Kidney glomerular epithelial cell (primary cell): Measurements from ENCODE around the gene LSM10.

Experiments
- DNase-seq: peaks from one replicate; lab custom pipeline; 2025; lab: John Stamatoyannopoulos, UW

The LSM10 gene

DNA sequence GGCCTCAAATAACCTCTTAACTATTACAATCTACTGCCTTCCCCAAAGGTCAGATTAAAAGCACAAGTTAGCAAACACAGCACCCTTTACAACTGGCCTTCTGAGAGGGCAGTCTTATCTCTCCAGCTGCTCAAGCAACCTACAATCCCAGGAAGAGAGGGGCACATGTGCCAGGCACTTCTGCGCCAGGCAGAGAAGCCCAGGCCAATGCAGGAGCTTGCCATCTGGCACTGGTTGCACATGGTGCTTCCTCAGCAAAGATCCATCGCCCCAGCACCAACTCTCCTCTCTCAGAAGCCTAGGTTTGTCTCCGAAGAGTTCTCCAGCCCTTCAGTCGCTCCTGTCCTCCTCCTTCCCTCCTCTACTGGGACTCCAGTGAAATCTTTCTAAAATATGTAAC, 14.5 kb downstream of the LSM10 start:
- DNase-seq = no peak

DNA sequence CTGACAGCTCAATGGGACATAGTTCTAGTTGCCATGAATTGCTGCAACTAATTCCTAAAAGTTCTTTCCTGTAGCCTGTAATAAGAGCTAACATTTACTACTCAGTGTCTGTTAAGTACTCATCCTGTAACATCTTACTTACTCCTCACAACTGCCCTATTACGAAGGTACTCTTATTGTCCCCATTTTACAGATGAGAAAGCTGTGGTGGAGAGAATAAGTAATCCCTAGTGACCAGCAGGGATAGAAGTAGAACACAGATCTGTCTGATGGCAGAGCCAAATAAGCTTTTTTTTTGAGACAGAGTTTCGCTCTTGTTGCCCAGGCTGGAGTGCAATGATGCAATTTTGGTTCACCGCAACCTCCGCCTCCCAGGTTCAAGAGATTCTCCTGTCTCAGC, 15.0 kb downstream of the LSM10 start:
- no peak for DNase-seq

DNA sequence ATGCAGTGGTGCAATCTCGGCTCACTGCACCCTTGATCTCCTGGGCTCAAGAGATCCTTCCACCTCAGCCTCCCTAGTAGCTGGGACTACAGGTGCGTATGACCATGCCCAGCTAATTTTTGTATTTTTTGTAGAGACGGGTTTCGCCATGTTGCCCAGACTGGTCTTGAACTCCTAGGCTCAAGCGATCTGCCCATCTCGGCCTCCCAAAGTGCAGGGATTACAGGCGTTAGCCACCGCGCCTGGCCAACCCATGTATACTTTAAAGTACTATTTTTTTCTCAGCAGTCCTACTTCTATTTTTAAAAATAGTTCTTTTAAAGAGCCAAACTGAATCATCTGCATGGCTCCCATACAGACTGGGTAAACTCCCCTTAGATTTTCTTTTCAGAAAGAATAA, 15.5 kb downstream of the LSM10 start:
- DNase-seq = no peak

DNA sequence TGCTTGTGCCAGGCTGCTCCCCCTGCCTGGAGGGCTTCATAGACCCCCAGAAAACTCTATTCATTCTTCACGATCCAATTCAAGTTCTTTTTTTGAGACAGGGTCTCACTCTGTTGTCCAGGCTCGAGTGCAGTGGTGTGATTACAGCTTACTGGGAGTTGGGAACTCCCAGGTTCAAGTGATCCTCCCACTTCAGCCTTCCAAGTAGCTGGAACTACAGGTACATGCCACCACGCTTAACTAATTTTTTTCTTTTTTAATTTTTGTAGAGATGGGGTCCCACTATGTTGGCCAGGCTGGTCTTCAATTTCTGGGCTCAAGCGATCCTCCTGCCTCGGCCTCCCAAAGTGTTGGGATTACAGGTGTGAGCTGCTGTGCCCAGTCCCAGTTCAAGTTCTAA, 16.3 kb downstream of the LSM10 start:
- DNase-seq = no peak

DNA sequence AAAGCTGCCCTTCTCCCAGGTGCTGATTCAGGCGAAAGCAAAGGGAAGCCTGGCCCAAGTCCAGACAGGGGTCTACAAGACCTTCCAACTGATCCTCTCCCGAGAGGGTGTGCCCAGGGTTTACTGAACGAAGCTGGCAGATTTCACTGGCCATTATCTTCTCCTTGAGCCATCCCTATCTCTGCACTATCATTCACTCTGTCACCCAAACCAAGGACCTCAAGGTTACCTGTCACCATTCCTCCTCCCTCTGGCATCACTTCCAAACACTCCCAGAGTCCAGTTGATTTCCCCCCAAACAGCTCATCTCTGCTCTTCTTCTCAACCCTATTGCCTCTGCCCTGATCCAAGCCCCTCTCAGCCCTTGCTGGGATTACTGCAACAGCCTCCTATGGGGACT, 16.9 kb downstream of the LSM10 start:
- DNase-seq = no peak

DNA sequence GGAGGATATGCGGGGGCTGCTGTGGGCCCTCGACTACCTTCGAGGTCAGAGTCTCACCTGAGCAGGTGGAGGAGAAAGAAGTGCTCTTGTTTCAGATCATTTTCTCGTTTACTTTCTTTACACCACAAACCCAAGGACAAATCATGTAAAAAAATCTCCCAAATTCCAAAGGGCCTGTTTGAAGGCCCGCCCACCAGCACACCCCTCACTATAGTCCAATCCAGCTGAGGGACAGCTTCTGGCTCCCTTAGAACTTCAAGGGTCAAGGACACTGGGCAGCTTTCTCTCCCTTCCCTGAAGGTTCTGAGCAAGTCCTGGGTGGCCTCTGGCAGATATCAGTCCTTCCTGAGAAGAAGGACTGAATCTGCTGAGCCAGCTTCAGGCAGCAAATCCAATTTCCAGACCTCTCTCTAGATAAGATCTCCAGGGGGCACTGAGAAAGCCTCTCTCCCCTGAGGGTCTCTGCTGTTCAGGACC, 17.5 kb downstream of the LSM10 start:
- DNase-seq = no peak

DNA sequence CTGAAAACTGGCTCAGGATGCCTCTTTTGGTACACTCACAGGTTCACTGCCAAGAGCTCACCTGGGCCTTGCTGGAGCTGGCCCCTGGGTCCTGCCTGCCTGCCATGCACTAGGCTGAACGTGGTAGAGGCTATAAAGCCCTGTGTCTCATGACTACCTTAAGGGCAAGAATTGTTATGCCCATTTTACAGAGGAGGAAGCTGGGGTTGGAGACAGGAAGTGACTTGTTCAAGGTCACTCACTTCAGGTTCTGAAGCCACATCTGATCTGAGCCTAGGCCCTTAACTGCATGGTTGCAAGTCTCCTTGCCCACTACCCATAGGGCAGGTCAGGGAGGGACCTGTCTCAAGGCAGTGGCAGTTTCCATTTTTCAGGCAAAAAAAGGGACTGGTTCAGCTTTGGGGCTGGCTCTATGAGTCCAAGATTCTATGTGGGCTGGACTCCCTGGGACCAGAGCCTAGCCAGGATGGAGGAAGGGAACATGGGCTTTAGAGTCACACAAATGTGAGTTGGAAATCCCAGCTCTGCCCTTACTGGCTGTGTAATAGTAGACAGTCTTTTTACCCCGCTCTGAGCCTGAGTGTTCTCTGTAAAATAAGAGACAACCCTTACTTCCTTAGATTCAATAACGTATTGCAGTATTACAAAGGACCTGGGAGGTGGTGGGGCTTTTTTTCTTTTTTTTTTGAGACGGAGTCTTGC, 19.8 kb downstream of the LSM10 start:
- DNase-seq = no peak

DNA sequence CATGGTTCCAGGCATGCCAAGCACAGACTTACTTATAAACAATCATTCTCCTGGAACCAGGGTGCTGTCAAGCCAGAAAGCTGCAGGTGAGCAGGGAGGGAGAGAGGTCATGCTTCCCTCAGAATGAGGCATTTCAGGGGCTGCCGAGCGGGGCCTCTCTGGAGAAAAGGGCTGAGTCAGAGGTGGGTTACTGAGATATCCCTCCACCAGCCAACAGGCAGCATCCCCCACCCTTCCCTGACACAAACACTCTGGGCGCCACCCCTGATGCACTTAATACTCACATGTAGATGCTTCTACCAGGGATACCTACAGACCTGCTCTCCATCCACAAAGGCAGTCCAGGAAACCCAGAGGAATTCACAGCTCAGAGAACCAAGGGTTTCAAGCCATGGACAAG, 25.1 kb downstream of the LSM10 start:
- DNase-seq = peak; percentile 25

DNA sequence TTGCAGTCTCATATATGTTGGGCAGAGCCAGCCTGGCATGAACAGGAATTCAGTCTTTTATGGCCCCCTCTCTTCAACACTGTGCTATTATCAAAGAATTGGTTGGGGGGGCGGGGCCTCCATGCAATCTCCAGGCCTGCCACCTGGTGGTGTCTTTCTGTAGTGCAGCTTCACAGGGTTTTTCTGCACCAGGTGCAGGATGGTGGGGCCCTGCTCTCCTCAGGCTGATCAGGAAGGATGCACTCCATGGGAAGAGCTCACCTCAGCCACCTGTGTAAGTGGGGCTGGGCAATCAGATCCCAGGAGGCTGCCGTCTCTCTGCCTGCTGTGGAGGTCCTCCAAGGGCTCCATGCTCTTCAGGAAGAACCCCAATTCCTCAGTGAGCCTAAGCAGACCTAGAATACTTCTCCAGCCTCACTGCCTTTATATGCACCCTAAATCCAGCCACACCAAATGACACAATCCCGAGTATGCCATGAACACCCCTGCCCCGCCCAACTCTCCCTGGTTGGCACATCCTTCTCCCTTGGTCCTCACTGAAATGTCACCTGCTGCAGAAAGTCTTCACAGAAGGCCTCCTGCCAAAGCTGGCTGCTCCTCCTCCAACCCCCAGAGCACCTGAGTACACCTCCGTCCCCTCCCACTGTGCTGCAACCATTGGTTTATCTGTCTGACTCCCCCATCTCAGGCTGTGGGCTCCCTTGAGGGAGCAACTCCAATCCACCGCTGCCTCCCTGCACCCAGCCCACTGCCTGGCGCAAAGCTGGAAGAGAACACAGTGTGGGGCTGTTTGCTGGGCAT, 28.4 kb downstream of the LSM10 start:
- peak; percentile 71 for DNase-seq

DNA sequence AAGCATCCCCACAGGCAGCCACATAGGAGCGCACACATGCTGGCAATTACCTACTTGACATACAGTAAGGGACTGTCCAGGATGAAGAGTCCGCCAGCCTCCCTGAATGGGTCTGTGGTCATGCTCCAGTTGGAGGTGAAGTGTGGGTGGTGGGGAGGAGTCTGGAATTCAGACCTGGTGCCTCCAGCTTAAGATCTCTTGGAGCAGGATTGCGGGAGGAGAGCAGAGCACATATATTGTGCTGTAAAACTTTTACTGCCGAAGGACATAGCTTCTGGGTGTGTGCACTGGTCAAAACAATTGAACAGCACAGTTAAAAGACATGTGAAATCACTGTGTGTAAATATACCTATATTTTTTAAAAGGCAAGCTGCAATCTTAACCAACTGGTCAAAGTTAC, 29.9 kb downstream of the LSM10 start:
- DNase-seq = no peak

DNA sequence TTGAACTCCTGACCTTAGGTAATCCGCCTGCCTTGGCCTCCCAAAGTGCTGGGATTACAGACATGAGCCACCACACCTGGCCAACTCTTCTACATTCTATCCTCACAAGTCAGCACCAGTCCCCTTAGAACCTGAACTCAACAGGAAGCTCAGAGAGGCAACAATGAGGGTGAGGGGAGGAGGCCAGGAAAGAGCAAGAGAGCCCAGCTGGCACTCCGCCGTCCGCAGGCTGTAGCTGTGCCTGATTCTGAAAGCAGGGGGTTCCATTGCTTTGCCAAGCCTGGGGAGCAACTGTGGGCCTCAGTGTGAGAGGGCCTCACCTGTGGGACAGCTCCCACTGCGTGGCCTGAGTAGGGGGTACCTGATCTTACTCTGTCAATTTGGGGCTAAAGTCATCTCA, 30.6 kb downstream of the LSM10 start:
- DNase-seq = no peak

DNA sequence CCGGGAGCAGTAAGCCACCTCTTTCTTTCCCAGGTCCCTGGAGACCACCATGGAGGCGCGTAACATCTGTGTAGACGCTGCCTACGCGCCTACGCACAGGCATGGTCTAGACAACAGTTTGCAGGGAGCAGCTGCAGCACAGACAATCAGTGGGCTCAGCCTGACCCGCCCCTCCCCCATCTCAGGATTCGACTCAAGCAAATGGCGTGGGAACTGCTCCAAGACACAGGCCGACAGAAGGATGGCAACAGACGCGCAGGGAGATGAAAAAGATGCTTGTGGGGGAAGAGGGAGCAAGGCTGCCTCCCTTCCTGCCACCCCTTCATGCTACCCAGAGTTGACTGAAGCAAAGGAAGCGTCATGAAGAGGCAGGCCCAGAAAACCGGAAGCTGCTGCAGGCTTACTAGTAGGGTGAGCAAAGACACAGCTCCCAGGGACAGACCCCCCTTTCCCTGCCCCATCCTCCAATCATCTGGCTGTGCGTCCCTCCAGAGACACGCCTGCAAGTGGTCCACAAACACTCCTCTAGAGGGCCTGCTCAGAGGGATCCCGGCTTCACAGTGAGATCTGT, 31.5 kb downstream of the LSM10 start:
- DNase-seq = no peak

DNA sequence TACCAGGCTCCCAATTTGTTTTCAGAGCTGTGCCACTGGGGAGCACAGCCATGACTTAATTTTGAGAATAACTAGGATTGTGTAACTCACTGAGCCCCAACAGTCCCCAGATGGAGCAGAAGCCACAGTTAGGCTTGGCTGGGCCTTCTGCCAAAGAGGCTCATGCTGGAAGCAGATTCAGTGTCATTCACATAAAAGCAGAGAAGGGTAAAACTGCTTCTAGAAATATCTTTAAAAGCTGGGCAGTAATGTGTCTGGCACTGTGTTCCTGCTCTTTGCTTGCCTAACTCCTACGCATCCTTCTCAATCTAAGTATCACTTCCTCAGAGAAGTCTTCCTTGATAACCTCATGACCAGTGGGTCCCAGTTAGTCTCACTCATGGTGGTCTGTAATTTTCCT, 32.3 kb downstream of the LSM10 start:
- no peak for DNase-seq

DNA sequence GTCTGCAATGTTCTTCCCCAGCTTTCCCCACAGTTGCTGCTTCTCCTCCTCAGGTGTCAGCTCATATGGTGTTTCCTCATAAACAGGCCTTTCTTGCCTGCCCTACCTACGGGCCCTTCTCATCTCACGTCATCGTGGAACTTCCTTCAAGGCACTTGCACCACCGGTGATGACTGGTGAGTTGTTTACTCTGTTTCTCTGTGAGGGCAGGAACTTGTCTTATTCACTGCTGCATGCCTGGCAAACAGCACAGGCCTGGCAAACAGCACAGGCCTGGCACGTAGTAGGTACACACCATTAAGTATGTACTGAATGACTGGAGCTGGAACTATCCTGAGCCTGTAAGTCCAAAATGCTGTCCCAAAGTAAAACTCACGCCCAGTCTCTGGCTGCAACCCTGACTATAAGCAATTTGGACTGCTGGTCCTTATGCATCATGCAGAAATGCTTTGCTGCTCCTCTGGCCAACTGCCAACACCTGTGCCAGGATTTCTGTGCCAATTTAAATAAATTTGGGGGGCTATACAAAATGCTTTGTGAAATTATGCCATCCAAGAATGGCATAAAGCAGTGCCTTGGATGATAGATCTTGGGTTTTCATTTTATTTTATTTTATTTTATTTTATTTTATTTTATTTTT, 37.7 kb downstream of the LSM10 start:
- no peak for DNase-seq

DNA sequence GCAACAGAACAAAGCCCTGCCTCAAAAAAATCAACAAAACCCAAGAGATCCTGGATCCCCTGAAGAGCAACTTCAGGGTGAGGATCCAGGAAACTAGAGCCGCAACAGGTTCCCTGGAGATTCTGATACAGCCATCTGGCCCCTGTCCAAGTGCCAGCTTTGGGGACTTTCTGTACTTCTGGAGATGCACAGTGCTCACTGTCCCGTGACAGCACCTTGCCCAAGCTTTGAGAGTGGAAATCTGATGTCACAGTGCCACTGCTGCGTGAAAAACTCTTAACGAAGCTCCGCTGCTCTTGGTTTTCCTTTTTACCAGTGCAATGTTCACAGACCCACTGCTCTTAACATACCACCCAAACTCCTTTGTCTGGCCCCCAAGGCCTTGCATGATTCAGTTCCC, 38.3 kb downstream of the LSM10 start:
- no peak for DNase-seq

DNA sequence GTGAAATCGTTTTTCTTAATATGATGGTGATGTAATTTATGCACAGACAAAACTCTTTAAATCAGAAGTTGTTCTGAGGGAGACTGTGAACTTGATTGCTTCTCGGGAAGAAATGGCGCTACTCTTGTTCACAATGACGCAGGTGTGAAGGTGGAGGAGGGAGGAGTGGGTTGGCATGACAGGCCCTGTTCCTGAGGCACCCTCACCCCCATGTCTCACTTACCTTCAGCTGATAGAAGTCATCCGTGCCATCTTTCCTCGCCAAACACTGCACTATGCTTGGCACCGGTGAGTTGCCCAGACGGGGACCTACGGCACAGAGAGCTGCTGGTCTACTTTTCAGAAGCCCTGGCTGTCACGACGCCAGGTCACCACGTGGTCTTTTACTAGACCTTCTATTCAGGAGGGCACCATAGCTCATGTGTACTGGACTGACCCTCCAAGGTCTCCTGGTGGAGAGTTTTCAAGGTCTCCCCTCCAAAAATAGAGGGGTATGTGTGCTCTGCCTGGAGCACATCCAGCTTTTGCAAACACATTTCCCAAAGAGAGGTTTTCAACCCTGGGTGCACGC, 39.1 kb downstream of the LSM10 start:
- no peak for DNase-seq

DNA sequence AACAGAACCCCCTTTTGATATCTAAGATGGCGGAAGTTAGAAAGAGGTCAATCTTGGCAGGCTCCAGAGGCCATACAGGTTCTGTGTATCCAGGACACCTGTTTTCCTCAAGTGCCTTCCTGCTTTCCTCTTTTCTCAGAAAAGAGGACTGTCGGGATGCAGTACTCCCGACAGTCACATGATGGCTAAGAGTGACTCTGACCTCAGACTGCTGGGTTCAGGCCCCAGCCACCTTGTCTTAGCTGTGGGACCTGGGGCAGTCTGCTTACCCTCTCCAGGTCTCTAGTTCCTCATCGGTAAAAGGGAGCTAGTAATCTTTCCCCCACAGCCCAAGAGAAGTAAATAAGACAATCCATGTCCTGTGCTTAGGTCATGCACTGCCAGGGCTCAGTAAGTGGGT, 41.9 kb downstream of the LSM10 start:
- no peak for DNase-seq

DNA sequence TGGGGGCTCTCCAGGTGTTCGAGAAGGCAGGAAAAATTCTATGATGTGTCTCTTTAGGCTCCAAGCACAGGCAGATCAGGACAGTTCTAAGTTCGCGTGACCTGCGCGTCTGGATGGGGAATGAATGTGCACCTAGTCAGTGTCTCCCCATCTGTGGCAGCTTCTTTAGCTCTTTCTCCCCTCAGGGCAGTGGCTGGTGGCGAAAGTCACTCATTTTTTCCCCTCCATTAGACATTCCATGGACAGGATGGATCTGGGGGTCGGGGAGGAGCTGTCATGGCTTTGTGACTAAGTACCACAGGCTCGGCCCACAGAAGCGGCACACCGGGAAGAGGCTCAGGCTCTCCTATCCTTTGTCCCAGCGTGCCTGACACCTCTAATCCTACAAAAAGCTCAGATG, 43.2 kb downstream of the LSM10 start:
- DNase-seq = no peak

DNA sequence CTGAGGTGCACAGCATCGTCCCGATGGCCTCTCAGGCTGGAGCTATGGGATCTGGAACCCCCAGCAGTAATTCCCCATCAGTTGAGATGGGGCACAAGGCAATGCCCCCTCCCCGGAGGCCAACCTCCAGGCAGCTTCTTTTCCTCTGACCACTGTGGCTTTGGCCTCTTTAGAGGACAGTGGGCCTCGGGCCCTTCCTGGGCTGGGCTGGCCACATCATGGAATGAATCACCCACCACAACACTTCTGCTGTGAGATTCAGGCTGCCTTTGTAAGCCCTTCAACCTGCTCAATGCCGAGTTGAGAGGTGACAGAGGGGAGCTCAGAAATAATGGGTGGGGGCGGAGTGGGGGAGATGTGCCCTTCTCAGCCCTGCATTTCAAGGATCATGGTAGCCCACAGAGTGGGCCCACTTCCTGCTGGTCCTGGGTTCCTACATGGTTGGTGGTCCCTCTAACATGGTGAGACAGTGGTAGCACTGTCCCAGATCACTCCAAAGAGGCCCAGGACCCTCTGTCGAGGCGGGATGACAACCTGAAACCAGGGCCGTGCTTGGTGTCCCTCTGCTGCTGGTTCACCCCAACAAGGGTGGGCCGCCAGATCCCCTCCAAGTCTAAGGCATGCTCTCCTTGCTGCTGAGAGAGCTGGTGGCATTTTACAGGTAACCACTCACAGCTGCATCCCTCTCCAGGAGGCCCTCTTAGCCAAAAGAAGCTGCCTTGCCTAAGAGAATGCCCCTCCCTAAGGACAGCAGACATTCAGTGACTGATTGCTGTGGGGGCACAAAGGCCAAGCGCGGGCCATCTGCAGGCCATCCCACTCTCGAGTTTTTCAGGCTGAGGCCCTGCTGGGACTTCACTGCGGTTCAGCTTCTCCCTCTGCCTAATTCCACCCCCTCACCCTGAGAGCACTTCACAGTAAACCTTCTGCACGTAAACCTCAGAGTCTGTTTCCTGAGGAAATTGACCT, 44.5 kb downstream of the LSM10 start:
- DNase-seq = peak; percentile 1

DNA sequence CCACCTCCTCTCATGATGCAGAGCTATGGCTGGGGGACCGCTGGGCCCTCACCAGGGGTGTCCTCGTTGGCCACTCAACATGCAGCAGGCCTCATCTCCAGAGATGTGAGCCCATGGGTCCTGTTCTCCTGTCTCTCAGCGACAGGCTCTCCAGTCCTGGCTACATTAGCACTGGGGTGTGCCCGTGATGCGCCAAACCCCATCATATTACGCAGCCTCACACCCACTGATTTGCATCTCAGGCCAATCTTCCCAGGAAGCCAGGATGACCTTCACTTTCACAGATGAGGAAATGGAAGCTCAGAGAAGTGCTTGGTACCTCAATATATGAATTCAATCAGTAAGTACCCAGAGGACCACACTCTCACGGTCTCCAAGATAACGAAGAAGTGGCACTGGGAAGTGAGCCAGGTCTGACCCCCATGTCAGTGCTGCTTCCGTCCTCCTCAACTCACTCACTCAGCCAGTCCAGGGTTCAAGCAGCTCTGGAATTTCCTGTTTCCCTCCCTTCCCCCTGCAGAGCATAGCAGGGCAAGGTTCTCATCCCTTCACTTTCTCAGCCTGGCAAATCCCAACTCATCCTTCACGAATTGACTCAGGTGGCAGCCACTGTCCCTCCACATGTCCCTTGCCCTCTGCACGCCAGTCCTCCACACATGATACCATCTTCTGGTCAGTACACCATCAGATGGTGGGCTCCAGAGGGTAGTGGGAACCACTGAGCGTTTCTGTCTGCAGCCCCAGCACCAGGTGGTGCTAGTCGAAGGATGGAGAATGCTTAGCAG, 45.4 kb downstream of the LSM10 start:
- DNase-seq = no peak
